HG02759 (cell line): ENCODE results near the gene KIF26B.

Experiments
- ATAC-seq: cut with Tn5 transposase; IDR thresholded peaks from one replicate; pipeline ENCODE4 v1.9.1; 2021; ENCODE audit warnings: mild to moderate bottlenecking, moderate library complexity; ENCODE audit not compliant: unreplicated experiment

KIF26B gene

DNA sequence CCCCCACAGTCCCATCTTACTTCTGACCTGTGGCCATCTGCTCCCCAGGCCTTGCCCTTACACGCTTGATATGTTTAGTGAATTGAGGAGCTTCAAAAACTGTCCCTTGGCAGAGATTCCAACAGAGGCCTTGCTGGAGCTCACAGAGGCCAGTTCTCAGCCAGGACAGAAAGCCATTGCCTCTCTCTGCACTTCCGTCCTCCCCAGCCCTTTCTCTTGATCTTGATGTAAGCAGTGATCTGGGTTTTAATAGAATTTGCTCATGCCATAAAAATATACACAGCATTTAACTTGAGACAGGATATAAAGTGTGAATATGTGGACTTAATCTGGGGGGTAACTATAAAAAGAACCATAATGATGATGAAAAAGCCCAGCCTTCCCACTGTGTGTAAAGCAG is 453.5 kb downstream of the KIF26B start:
- no peak for ATAC-seq

DNA sequence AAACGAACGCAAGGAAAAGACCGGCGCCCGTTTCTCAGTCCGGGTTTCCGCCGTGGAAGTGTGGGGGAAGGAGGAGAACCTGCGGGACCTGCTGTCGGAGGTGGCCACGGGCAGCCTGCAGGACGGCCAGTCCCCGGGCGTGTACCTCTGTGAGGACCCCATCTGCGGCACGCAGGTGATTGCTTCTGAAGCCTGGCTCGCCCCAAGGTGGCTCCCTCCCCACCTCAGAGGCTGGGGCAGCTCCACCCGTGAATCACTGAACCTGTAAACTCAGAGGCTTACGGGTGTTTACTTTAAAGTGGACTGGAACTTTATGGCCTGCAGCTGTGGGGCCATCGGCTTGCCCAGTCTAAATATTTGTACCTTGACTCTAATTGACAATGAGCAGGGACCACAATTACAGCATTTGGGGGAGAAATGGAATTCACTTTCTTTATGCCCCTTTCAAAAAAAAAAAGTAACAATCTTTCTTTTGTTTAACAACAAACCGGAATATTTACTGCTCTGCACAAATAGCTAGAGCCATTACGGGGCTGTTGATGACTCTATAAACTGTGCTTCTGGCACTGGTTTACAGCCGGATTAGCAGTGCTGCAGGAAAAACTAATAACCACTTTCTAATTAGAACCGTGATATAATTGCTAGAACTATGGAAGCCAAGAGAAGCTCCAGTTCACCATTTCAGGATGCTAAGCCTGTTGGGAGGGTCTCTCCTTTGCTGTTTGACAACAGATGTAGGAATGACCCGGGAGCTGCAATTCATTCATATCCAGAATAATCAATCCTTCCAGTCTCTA is 454.8 kb downstream of the KIF26B start:
- ATAC-seq: no peak

DNA sequence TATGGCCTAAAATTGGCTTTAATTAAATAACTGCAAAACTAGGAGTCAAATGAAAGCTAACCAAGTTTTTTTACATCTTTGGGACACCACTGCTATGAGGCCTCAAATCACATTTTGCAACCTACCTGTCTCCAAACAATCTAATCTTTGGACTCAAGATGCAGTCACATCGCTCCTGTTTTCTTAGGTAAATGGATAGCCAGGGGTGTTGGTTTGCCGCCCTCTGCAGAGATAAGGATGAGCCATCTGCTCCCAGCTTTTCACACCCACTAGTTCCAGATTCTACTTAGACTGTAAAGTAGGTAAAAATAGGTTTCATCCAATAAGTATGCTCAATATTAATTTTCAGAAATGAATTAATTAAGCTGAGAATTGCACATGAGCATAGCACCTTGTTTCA is 456.5 kb downstream of the KIF26B start:
- ATAC-seq: no peak

DNA sequence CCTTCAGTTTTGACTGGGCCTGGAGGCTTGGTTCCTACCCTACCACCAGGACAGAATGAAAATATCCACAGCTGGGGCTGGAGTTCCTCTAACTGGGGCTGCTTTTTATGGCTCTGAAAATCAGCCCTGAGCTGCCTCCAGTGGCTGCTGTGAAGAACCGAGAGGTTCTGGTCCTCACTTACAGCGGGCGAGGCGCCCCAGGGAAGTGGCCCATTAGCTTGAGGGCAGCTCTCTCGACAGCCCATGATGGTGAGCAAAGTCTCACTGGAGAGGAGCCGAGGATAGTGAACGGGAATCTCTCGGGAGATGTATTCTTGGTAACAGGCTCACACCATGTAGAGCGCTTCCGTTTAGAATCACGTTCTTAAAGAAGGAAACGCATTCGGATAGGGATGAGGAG is 459.7 kb downstream of the KIF26B start:
- no peak for ATAC-seq

DNA sequence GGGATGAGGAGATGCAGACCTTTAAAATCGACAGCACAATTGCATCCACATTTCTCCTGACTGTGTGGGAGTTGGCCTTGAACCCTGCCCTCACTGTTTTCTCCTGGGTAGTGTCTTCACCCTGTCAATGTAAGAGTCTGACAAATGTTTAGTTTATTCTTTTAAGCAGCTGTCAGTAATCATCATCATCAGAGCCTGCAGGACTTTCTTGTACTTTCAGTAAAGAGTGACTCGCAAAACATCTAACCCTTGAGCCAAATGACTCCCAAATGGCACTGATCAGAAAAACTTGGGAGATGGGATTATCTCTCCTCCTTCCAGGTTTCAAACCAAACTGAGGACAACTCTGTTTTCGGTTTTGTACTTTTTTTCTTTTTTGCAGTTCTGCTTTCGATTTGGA is 460.2 kb downstream of the KIF26B start:
- no peak for ATAC-seq

DNA sequence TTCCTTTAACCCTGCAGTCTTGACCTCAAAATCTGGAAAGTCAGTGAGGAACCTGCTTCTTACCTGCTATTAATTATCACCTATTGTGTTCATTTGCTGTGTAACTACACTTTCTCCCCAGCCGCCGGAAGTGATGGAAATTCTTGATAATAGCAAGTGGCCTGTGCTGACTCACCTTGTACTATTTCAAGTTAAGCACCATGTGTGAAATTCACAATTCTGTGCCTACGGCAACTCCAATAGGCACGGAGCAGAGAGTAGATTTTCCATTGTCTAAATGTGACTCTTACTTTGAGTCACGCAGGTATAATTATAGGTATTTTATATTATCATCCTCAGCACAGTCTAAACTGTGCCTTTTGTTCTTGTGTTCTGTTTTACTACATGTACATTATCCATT is 466.8 kb downstream of the KIF26B start:
- no peak for ATAC-seq

DNA sequence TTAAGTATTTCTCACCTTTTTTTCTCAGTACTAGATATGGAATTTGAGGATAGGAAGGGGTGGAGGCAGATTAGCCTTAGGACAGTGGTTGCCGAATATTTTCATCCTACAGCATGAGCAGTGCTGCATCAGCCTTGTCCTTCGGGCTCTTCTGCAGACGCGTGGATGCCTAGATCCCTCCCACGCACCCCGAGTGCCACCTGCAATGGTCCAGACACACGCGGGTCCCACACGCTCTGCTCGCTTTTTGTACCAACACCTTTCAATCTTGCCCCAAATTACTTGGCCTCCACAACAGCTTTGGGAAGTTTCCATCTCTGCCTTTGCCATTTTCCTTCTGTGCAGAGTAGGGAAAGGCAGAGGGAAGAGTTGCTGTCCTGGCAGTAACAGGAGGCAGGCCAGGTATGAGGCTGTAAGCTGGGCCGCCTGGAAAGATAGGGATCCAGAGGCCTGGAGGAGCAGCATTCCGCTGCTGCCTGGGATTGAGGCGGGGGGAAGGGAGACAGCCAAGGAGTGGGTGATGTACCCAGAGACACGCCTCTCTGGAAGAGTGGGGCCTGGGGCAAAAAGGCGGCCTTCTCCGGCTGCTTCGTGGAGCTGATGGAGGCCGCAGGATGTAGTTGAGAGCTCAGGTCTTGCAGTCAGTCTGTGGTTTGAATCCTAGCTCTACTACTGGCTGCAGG is 467.7 kb downstream of the KIF26B start:
- no peak for ATAC-seq

DNA sequence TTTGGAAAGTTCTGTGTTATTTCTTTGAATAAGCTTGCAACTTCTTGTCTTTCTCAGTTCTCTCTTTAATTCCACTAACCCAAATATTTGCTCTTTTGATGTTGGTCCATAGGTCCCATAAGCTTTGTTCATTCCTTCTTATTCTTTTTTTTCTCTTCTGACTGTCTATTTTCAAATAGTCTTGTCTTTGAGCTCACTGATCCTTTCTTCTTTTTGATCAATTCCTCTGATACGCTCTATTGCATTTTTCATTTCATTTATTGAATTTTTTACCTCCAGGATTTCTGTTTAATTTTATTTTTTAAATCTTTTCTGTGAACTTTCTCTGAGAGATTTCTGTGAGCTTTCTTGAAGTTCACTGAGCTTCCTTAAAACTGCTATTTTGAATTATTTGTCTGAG is 486.6 kb downstream of the KIF26B start:
- ATAC-seq: no peak

DNA sequence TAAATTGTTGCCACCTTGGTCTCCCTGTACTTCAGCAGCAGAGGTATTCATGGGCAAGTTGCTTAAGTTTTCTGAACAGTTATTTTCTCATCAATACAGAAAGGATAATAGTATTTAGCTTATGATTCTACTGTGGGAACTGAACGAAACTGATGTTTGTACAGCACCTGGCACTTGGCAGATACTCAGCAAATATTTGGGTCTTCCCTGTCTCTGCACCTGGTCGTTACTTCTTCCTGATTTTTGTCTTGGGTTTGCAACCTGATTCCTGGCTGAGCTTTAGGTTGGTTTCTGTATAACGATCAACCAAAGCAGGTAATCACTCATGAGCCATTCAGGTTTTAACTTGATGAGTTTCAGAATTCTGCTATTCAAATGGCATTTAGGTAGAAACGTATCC is 490.6 kb downstream of the KIF26B start:
- ATAC-seq: peak; percentile 34

DNA sequence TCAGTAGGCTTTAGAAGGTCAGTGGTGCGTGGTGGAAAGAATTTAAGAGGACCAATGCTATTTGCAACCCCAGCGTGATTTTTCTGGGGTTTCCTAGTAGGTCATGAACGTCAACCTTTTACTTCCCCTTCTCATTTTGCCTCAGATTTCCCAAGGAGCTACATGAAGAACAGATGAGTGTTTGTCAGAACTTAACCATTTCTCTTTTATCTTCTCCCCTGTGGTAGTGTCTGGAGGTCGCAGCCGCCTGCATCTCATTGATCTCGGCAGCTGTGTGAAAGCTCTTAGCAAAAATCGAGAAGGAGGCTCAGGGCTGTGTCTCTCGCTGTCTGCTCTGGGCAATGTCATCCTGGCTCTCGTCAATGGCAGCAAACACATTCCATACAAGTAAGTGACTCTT is 491.1 kb downstream of the KIF26B start:
- peak; percentile 84 for ATAC-seq

DNA sequence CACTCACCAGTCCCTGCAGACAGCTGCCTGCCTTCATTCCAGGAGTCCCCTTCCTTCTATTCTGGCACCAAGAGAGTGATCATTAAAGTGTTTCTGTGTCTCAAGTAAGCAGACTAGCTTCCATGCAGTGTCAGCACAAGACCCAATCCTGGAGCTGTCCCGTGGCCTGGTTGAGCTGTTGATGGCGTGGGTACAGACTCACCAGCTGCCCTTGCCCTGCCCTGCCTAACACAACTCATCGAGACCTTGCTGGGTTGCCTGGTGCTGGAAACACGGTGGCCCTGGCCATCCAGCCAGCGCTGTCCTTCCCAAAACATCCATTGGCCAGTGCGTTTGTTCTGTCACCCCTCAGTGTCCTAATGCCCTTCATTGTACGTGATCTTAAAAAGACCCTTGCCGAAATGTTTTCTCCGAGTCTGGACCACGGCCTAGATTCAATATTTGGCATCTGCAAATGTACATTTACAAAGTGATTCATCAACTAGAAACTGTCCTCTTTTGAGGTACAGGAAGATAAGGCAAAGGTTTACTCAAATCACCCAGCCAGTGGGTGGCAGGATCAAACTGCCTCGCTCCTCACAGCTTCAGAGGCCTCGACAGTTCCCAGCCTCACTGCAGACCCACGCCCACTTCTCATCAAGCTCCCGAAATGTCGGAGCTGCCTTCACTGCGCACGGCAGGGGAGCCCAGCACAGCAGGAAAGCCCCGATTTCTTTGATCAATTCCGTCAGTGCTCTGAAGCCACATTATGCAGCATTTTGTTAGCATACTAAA is 494.2 kb downstream of the KIF26B start:
- no peak for ATAC-seq

DNA sequence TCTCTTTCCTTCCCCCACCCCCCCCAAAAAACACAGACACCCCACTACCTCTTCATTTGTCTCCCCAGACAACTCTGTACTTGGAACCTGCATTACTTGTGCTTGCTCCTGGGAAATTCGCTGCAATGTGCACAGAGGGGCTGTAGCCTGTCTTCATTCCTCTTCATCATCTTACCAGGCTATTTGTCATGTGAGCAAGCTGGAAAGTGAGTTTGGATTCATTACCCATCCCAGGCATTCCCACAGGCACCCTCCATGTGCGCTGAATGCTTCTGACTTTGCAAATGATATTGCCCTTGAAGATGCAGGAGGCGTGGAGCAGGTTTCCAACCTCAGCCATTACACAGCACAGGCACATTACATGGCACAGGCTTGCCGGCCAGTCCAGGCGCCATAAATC is 494.9 kb downstream of the KIF26B start:
- ATAC-seq: no peak

DNA sequence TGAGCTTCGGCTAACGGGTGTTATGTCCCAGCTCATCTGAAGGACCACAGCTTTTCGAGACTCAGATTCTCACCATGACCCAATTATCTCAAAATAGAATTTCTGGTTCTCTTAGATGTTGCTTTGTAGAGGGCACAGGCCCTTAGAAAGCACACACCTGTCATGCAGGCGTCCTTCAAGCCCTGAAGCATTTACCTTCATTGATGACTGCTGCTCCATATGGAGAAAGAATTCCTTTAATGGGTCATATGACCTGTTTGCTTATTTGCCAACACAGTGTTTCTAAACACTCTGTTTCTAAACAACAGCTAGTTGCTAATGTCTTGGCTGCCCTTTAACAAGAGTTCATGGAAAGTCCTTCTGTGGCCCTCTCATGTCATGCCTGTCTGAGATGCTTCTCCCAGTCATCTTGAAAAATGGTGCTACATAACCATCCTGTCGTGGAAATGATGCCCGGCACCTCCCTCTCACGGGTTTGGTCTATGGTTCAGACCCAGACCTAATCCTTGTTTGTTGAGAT is 495.7 kb downstream of the KIF26B start:
- no peak for ATAC-seq

DNA sequence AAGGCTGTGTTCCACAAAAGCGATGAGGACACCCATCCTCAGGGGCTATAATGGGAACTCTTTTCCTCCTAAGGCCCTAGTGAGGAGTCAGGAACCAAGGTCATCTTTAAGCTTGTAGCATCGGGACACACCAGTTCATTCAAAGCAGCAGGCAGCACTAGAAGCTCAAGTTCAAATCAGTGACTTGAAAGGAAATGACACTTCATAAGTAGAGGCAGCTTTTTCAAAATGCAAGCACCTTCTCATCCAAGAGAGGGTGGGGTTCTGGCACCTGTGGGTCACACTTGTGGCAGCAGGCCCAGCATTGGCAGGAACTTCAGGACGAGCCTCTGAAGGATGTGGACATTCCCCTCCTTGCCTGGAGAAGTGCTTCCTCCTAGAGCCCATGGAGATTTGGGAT is 496.3 kb downstream of the KIF26B start:
- ATAC-seq: no peak

DNA sequence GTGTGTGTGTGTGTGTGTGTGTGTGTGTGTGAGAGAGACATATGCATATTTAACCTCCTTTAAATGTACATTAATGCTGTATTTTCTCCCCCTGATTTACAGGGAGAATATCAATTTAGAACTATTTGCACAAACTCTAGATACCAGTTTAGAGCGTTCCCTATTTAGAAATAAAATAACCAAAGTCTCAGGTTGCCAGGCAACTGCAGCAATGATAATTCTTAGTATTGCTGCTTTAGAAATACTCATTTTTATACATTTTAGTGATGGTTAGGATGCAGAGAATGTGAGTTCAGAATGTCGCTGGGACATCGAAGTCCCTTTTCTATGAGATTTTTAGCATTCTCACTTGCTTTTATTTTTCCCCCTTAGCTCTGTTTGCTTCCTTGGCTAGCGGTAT is 497.3 kb downstream of the KIF26B start:
- ATAC-seq: no peak

DNA sequence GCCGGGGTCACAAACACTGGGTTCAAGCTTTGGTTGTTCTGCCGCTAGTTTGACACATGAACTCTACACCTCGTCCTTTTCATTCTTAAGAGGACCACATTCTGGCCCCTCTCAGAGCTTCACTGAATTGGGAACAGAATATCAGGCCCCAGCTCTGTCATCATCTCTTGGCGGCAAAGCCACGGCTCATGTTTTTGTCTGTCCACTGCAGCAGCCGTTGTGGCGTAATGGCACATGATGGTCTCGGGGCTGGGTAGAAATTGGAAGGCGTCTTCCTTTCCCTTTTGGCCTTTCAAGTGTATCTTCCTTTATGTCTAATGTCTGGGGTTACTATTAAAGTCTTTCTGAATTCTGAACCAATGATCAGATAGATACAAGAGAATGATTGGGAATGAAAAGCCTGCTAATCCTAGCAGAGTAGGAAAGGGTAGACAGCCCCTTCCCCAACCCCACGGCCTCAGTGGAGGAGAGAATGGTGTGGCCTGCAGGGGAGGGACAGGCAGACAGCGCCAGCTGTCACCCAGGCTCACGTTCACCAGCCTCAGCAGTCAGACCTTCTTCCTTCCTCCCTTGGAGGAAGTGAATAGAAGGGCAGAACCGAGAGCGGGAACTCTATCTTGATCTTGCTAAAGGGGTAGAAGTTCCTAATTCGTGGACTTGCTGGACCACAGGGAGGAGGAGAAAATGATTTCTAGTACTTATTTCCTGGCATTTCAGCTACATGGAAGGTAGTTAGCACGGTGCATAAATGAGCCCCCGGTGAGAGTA is 498.1 kb downstream of the KIF26B start:
- ATAC-seq: no peak

DNA sequence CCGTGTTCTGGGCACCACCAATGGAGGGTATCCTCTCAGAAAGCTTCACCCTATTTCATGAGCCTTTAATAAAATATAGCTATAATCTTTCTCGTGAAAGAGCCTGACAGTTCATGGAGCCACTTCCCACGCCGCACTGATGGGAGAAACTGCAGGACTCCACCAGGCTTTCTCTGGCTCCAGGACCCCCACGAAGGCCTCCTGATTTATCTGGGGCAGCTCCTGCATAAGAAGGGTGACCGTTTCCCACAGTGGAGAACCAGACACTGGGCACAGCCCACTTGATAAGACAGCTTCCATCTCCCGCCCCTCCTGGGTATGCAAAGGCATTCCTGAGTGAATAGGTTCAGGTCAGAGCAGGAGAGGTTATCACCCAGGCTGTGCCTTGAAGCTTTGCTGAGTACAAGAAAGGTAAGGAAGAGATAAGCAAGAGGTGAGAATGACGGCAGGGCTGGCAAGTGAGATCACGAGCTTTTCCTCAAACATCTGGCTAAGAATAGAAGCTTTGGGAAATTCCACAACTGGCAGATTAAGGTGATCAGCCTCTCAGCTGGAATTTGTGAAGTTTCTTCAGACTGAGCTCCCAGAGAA is 499.8 kb downstream of the KIF26B start:
- no peak for ATAC-seq

DNA sequence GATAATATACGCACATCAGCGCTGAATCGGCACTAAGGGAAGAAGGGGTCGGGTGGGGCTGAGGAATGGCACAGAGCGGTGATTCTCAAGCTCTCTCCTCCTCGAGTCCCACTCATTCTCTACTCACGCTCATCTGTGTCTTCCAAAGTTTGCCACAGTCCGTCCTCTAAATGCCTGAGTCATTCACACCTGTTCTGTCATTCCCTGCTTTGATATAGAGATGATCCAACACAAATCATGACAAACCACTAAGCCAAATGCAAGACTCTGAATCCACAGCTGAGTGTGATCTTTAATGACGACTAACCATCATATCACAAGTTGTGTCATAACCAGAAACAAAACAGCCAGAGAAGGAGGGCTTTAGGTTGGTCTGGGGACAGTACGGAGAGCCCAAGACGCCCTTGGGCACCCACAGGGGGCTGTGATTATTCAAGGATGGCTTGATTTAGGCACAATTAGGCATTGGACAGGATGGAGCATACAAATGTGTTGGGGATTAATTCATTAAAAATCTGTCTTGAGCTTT is 501.5 kb downstream of the KIF26B start:
- no peak for ATAC-seq

DNA sequence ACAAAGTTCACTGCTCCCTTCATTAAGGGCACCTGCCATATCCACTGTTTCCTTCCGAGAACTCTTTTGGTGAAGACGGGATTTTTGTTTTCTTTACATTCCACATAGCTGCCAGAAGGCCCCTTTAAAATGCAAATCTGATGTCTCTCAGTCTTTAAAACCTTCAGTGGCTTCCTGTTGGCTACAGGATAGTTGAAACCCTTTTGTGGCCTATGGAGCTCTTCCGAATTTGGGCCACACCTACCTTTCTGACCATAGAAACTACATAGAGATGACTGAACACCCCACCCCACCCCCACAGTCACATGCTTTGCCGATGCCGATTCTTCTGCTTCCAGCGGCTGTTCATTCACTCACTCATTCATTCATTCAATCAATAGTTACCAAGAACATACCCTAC is 502.6 kb downstream of the KIF26B start:
- no peak for ATAC-seq

DNA sequence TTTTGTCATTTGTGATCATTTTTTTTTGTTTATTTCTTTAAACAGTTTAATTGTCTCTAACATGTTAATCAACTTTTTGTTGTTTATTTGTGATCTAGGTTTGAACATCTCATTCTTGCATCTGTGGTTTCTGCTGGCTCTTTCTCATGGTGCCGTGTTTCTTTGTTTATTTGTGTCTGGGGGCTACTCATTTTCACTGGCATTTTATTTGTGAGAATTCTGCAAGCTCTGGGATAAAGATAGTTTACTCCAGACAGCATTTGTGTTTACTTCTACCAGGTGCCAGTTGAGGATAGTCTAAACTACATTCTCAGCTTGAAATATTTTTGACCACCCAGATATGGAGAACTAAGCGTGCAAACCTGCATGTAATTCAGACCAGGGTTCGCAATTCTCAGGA is 508.6 kb downstream of the KIF26B start:
- no peak for ATAC-seq
